Endothelial cell of umbilical vein (primary cell): ENCODE results near the gene PHKG2. TPM values are rescaled to one million over a fixed set of nuclear protein-coding genes. Genes with fewer than 3 reads are reported as not detected.

ENCODE experiments used
- BruUV-seq: library from RNA; stranded (reverse); fragments of 400-500 nt; replicated peaks from 2 replicates; lab custom pipeline; 2021; lab: Mats Ljungman, UMichigan
- CTCF ChIA-PET: fragments of 300-600, 350-600 bp; sonication (Branson Sonifier 250); formaldehyde crosslinking; loops from one replicate; lab custom pipeline; 2021; ENCODE audit warnings: antibody characterized with exemption, inconsistent platforms; lab: Charles Lee
- POLR2A ChIA-PET: fragments of 300-600, 350-600 bp; sonication (Branson Sonifier 250); formaldehyde crosslinking; loops from one replicate; lab custom pipeline; 2021; ENCODE audit warnings: antibody characterized with exemption, inconsistent platforms; lab: Charles Lee
- DNase-seq: peaks from one replicate; pipeline ENCODE4 v3.0.0-alpha.2; 2011; ENCODE audit warnings: low read depth, low spot score
- FAIRE-seq: peaks from 2 replicates; lab custom pipeline; 2011; peaks lifted over from hg19 to GRCh38; lab: Jason Lieb, UNC
- H2AFZ ChIP-seq: 2 replicates; pipeline ENCODE4 v1.6.0; 2012; ENCODE audit warnings: low read depth, low read length, control low read depth, inconsistent platforms
- H3K27ac ChIP-seq: 2 replicates; pipeline ENCODE4 v1.5.1; 2011; ENCODE audit warnings: low read depth, mild to moderate bottlenecking, control low read depth, low read length, moderate library complexity; ENCODE audit not compliant: insufficient read depth
- H3K27me3 ChIP-seq, 2 experiments: 2 replicates each; pipeline versions ENCODE4 v1.6.0 to v1.6.1; 2011; ENCODE audit warnings: low read length in 2 of 2, mixed read lengths in 1 of 2; ENCODE audit not compliant: control insufficient read depth in 2 of 2, insufficient read depth in 2 of 2
- H3K36me3 ChIP-seq, 2 experiments: 2 replicates in 1 of 2; 3 replicates in 1 of 2; pipeline ENCODE4 v1.5.1; 2011; ENCODE audit warnings: low read length in 2 of 2, mild to moderate bottlenecking in 1 of 2, moderate library complexity in 1 of 2; ENCODE audit not compliant: control insufficient read depth in 2 of 2, insufficient read depth in 2 of 2; ENCODE audit errors: extremely low read depth in 1 of 2
- H3K4me1 ChIP-seq: 3 replicates; pipeline ENCODE4 v1.5.1; 2011; ENCODE audit warnings: mild to moderate bottlenecking, low read length; ENCODE audit not compliant: control insufficient read depth, insufficient read depth; ENCODE audit errors: extremely low read depth
- H3K4me2 ChIP-seq: 2 replicates; pipeline ENCODE4 v1.6.1; 2011; ENCODE audit warnings: low read length, control low read depth, mixed read lengths; ENCODE audit not compliant: insufficient read depth
- H3K4me3 ChIP-seq, 3 experiments: fragments of 200-600 bp in 1 of 3; sonication (generic), shearing (Covaris generic) in 1 of 3; replicated peaks in 1 of 3; 2 replicates each; pipeline ENCODE4 v1.5.1; 2011 to 2016; ENCODE audit warnings: control low read depth in 3 of 3, low read length in 3 of 3, mild to moderate bottlenecking in 2 of 3, inconsistent platforms in 1 of 3, low read depth in 1 of 3, moderate library complexity in 1 of 3; ENCODE audit not compliant: insufficient read depth in 1 of 3
- H3K79me2 ChIP-seq: 2 replicates; pipeline ENCODE4 v1.6.0; 2012; ENCODE audit warnings: low read length, inconsistent platforms; ENCODE audit not compliant: control insufficient read depth, insufficient read depth
- H3K9ac ChIP-seq: replicated peaks from 2 replicates; pipeline ENCODE3; 2011; ENCODE audit warnings: low read length, control low read depth; ENCODE audit not compliant: insufficient read depth; ENCODE audit errors: extremely low read depth
- H3K9me1 ChIP-seq: replicated peaks from 3 replicates; pipeline ENCODE4 v1.6.0; 2011; ENCODE audit warnings: mild to moderate bottlenecking, low read length; ENCODE audit not compliant: control insufficient read depth, insufficient read depth; ENCODE audit errors: extremely low read depth
- H3K9me3 ChIP-seq: replicated peaks from 2 replicates; pipeline ENCODE4 v1.5.1; 2012; ENCODE audit warnings: low read length, inconsistent platforms; ENCODE audit not compliant: control insufficient read depth, insufficient read depth
- H4K20me1 ChIP-seq: replicated peaks from 2 replicates; pipeline ENCODE3; 2011; ENCODE audit warnings: mild to moderate bottlenecking, low read length; ENCODE audit not compliant: control insufficient read depth, insufficient read depth; ENCODE audit errors: extremely low read depth
- EZH2 ChIP-seq: IDR thresholded peaks from 2 replicates; pipeline ENCODE4 v1.6.1; 2012; ENCODE audit warnings: borderline replicate concordance, low read depth, mild to moderate bottlenecking, moderate library complexity, low read length, inconsistent platforms; ENCODE audit not compliant: severe bottlenecking
- FOS ChIP-seq: IDR thresholded peaks from 2 replicates; pipeline ENCODE4 v1.6.1; 2011; ENCODE audit warnings: mild to moderate bottlenecking, low read length, moderate library complexity, borderline replicate concordance; ENCODE audit not compliant: insufficient read depth
- GATA2 ChIP-seq: IDR thresholded peaks from 2 replicates; pipeline ENCODE4 v1.7.0; 2011; ENCODE audit warnings: low read depth, mild to moderate bottlenecking, moderate library complexity, mixed read lengths, low read length; ENCODE audit not compliant: insufficient read length, insufficient read depth
- JUN ChIP-seq: IDR thresholded peaks from 2 replicates; pipeline ENCODE4 v1.6.1; 2011; ENCODE audit warnings: borderline replicate concordance, low read depth; ENCODE audit not compliant: insufficient read length, insufficient read depth
- MYC ChIP-seq: IDR thresholded peaks from one replicate; pipeline ENCODE4 v1.6.1; 2011; ENCODE audit warnings: mild to moderate bottlenecking, low read depth, low read length
- POLR2A ChIP-seq: IDR thresholded peaks from 2 replicates; pipeline ENCODE4 v1.6.1; 2012; ENCODE audit warnings: low read depth, mild to moderate bottlenecking, control low read depth, low read length
- POLR2AphosphoS5 ChIP-seq: IDR thresholded peaks from 2 replicates; pipeline ENCODE4 v1.6.1; 2012; ENCODE audit warnings: low read depth, mild to moderate bottlenecking, control low read depth, low read length, moderate library complexity; ENCODE audit not compliant: insufficient read depth
- dilution Hi-C: fragments of 300-500 bp; cut with MboI; formaldehyde crosslinking; loops from one replicate; pipeline ENCODE4 v1.15.0; 2019; ENCODE audit warnings: low sequenced_read_pairs; ENCODE audit not compliant: extremely low pct_ligation_motif_present
- intact Hi-C: fragments of 100-400 bp; cut with micrococcal nuclease; formaldehyde crosslinking; loops from one replicate; pipeline ENCODE4 v1.10.0; 2022
- polyA plus RNA-seq, 4 experiments: library from polyadenylated mRNA; depleted of rRNA in 3 of 4; stranded (reverse) in 3 of 4; unstranded in 1 of 4; fragments of >200 nt; gene quantifications; 2 replicates each; pipeline versions ENCODE4 v1.2.1 to v1.2.3, GENCODE V29; 2011 to 2012; ENCODE audit warnings: missing spikeins in 1 of 4
- total RNA-seq: library from RNA; stranded (reverse); gene quantifications from 2 replicates; pipeline ENCODE4 v1.2.3, GENCODE V29; 2021
- TF ChIP-seq, protein P1 (sequence below): IDR thresholded peaks from 2 replicates; pipeline ENCODE4 v1.6.1; 2011; ENCODE audit not compliant: insufficient read depth, insufficient read length
- TF ChIP-seq, protein P2 (sequence below), 2 donors: IDR thresholded peaks; 1 replicate in 1 of 2; 2 replicates in 1 of 2; pipeline ENCODE4 v1.5.1; 2011; ENCODE audit warnings: low read length in 2 of 2, mild to moderate bottlenecking in 2 of 2, moderate library complexity in 2 of 2, control low read depth in 1 of 2, inconsistent platforms in 1 of 2, low read depth in 1 of 2; ENCODE audit not compliant: insufficient read depth in 1 of 2; ENCODE audit errors: extremely low read depth in 1 of 2

The PHKG2 gene
- total and polyA plus RNA-seq, 2 donors (not counting 3 experiments of a cell fraction or from before 2014, with no cell fraction given), result 33.0 to 48.8 TPM

DNA sequence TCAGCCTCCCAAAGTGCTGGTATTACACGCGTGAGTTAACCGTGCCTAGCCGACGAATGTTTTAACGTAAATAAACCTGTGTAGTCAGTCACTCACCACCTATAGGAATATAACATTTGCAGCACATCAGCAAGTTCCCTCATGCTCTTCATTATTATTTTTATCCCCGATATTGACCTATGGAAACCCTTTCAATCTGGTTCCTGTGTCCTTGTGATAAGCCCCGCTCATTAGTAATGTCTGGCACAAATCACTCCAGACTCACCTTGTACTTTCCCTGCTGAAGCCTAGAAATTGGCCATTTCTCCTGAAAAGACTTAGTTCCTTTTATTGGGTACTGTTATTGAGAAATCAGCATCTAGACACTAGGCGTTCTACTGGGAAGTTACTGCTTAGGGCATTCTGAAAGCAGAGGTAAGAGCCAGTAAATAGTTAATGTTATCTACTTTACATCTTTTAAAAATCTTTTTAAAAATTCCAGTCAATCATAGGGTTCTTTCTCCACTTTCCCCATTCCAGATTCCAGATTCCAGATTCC, 1.5 kb upstream of the PHKG2 start:
- Histone ChIP-seq H3K27ac (no peak overlapping the region), H3K79me2 (peaks cover 17% of the 10 kb centered on the region), H3K4me2 (no peak overlapping the region), H4K20me1 (no peaks in the 10 kb centered on the region), H3K4me1 (peaks cover 10% of the 10 kb centered on the region), H3K9ac (no peak overlapping the region), H3K9me1 (no peaks in the 10 kb centered on the region), H3K36me3 (peaks cover 4 to 10% of the 10 kb centered on the region in 2 experiments), H3K27me3 (no peaks in the 10 kb centered on the region), H3K4me3 (no peak overlapping the region), H2AFZ (no peak overlapping the region), H3K9me3 (no peaks in the 10 kb centered on the region)
- no TSS peak for BruUV-seq
- FAIRE-seq (no peak), DNase-seq (peak; percentile 21)
- intact Hi-C loops, result loop anchor here (5.0 kb wide), 1 partner anchor 49 kb away; the partner anchor contains the start of gene SRCAP
- dilution Hi-C loops, result no loop called here
- TF ChIP-seq POLR2A, result no peak
- TF ChIP-seq EZH2, result no peak
- TF ChIP-seq, protein P1, sequence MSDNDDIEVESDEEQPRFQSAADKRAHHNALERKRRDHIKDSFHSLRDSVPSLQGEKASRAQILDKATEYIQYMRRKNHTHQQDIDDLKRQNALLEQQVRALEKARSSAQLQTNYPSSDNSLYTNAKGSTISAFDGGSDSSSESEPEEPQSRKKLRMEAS, result no peak
- TF ChIP-seq GATA2, result no peak
- TF ChIP-seq FOS, result no peak
- no peak for TF ChIP-seq JUN
- no peak for TF ChIP-seq POLR2AphosphoS5
- TF ChIP-seq, protein P2, sequence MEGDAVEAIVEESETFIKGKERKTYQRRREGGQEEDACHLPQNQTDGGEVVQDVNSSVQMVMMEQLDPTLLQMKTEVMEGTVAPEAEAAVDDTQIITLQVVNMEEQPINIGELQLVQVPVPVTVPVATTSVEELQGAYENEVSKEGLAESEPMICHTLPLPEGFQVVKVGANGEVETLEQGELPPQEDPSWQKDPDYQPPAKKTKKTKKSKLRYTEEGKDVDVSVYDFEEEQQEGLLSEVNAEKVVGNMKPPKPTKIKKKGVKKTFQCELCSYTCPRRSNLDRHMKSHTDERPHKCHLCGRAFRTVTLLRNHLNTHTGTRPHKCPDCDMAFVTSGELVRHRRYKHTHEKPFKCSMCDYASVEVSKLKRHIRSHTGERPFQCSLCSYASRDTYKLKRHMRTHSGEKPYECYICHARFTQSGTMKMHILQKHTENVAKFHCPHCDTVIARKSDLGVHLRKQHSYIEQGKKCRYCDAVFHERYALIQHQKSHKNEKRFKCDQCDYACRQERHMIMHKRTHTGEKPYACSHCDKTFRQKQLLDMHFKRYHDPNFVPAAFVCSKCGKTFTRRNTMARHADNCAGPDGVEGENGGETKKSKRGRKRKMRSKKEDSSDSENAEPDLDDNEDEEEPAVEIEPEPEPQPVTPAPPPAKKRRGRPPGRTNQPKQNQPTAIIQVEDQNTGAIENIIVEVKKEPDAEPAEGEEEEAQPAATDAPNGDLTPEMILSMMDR (IDR thresholded peaks at IDR 0.05; ENCODE audit: extremely low read depth in 1 of 2, insufficient read depth in 1 of 2, low read depth in 1 of 2, low read length in 2 of 2), result no peak
- no peak for TF ChIP-seq MYC
- CTCF ChIA-PET, result interaction anchor here (1.2 kb wide), 1 partner anchor 13 kb away, joined by 4 read pairs; no protein-coding TSS in a partner anchor
- POLR2A ChIA-PET, result no interaction called here
